Bronchial epithelial cell (primary cell): Measurements from ENCODE around the gene AIFM1. TPM values are rescaled to one million over a fixed set of nuclear protein-coding genes. Genes with fewer than 3 reads are reported as not detected.

Source experiments
- DNase-seq: peaks from one replicate; pipeline ENCODE4 v3.0.0-alpha.2; 2010; ENCODE audit warnings: low read depth
- FAIRE-seq: peaks from 2 replicates; lab custom pipeline; 2011; peaks lifted over from hg19 to GRCh38; lab: Jason Lieb, UNC
- H3K27me3 ChIP-seq: 2 replicates; pipeline ENCODE4 v1.5.1; 2011; ENCODE audit warnings: low read length; ENCODE audit not compliant: control insufficient read depth, insufficient read depth
- H3K36me3 ChIP-seq: 2 replicates; pipeline ENCODE4 v1.5.1; 2011; ENCODE audit warnings: low read length; ENCODE audit not compliant: control insufficient read depth, insufficient read depth
- H3K4me3 ChIP-seq: 2 replicates; pipeline ENCODE4 v1.5.1; 2011; ENCODE audit warnings: mild to moderate bottlenecking, low read depth, low read length, control low read depth
- CTCF ChIP-seq: IDR thresholded peaks from 2 replicates; pipeline ENCODE4 v1.5.1; 2011; ENCODE audit warnings: mild to moderate bottlenecking, moderate library complexity, low read length, control low read depth, inconsistent platforms; ENCODE audit not compliant: insufficient read depth, severe bottlenecking
- total RNA-seq: library from RNA; depleted of rRNA; stranded (reverse); fragments of >200 nt; gene quantifications from 2 replicates; pipeline ENCODE4 v1.2.1, GENCODE V29; 2014

The AIFM1 gene
- total RNA-seq, 1 donor from 2014 or later = 26.6 TPM

DNA sequence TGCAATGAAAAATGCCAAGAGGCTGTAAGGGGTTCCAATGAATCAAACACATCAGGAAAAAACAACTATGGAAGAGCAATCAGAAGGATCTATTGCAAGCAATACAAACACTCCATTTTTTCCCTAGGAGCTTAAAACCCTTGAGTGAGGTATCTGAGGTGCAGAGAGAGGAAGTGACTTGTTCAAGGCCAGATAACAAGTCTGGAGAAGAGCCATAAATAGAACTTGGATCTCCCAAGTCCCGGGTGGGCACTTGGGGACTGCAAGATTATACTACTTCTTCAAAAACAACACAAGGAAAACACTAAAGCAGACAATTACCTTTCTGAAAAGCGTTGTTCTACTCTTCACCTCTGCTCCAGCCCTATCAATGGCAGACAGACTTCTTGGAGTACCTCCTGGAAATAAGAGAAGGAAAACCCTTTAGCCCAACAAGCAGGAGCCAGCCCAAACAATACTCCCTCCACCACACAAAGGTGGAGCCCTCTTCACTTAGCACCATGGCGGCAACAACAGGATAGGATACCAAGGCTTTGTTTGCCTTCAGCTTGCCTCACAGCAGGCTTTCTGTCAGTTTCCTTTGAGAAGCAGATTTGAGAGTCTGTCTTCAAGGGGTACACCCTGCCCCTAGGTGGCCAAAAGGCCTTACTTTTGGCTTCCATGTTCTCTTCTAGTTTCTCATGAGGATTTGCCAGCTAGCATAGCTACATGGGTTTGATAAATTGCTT is 26.0 kb downstream of the AIFM1 start:
- no peak for TF ChIP-seq CTCF
- FAIRE-seq = no peak
- H3K36me3 ChIP-seq = peaks cover 8% of the 10 kb centered on the region

DNA sequence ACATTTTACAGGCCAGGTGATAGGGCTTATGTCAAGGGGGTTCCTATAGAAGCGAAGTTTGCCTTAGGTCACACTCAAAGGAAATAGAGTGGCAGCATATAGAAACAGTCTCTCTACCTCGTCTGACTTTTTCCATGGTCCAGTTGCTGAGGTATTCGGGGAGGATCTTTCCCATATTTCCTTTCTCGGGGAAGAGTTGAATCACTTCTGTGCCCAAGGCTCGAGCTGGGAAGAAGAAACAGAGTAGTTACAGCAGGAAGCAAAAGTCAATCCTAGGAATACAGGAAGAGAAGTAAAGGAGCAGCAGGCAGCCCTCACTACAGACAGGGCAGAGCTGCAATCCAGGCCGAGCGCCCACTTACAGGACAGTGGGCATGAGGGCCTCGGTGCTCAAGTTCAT is 28.7 kb downstream of the AIFM1 start:
- no peak for FAIRE-seq
- Histone ChIP-seq H3K36me3 (peaks cover 6% of the 10 kb centered on the region), H3K4me3 (no peak overlapping the region)

More for the DNA sequence above, 26.0 kb downstream of the AIFM1 start:
- H3K4me3 ChIP-seq = no peak overlapping the region
- no peaks in the 10 kb centered on the region for H3K27me3 ChIP-seq
- no peak for DNase-seq

DNA sequence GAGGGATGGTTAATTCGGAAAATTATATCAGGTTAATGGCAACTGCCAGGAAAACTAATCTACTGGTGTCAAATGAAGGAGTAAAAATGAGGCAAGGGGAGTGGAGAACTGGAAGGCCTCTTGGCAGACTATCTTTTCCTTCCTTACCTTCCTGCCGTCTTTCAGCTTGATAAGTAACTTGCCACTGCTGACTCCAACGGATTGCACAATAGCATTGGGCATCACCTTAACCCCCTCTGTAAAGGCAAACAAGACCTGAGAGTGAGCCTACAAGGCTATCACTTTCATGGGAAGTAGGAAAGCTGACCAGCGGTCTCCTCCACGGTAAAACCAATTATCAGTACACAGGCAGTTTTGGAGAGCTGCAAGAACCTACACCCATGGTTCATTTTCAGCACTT is 29.1 kb downstream of the AIFM1 start:
- FAIRE-seq (no peak), DNase-seq (no peak)
- H3K36me3 ChIP-seq = peaks cover 5% of the 10 kb centered on the region
- H3K27me3 ChIP-seq = no peaks in the 10 kb centered on the region
- H3K4me3 ChIP-seq = no peak overlapping the region
- no peak for TF ChIP-seq CTCF

More for the DNA sequence above, 28.7 kb downstream of the AIFM1 start:
- DNase-seq = no peak
- no peak for TF ChIP-seq CTCF
- no peaks in the 10 kb centered on the region for H3K27me3 ChIP-seq

DNA sequence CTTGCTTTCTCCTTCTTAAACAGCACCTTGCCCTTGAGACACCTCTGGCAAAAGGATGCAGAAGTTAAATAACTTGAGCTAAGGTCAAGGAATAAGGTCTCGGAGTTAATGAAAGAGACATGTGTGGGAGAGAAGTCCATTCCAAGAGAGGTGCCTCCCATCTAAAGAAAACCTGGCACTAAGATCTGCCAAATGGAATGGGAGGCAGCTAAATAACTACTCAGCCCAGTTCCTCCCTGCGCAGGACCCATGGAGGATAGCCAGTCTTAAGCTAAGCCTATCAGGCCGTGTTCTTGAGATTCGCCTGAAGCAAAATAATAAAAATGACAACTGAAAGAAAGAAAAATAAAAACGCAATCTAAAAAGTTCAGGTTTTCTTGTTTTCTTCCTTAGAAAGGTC is 34.7 kb downstream of the AIFM1 start:
- Histone ChIP-seq H3K36me3 (peaks cover 4% of the 10 kb centered on the region), H3K27me3 (no peaks in the 10 kb centered on the region), H3K4me3 (no peak overlapping the region)
- no peak for DNase-seq
- no peak for FAIRE-seq
- no peak for TF ChIP-seq CTCF

GRCh38 chrX:130125091-130125874 is 40.4 kb downstream of the AIFM1 start:
- peak; percentile 93 for DNase-seq
- no peak for FAIRE-seq
- Histone ChIP-seq H3K4me3 (no peak overlapping the region), H3K27me3 (no peaks in the 10 kb centered on the region), H3K36me3 (no peaks in the 10 kb centered on the region)
- no peak for TF ChIP-seq CTCF
